ENCODE measurements around the gene CARD11. TPM values are rescaled to one million over a fixed set of nuclear protein-coding genes. Genes with fewer than 3 reads are reported as not detected.

The CARD11 gene
- total and polyA plus RNA-seq, 2 of the 13 experiments (the other 11 are each of a cell fraction or from before 2014, with no cell fraction given), result 0.04 TPM; not detected in 1

DNA sequence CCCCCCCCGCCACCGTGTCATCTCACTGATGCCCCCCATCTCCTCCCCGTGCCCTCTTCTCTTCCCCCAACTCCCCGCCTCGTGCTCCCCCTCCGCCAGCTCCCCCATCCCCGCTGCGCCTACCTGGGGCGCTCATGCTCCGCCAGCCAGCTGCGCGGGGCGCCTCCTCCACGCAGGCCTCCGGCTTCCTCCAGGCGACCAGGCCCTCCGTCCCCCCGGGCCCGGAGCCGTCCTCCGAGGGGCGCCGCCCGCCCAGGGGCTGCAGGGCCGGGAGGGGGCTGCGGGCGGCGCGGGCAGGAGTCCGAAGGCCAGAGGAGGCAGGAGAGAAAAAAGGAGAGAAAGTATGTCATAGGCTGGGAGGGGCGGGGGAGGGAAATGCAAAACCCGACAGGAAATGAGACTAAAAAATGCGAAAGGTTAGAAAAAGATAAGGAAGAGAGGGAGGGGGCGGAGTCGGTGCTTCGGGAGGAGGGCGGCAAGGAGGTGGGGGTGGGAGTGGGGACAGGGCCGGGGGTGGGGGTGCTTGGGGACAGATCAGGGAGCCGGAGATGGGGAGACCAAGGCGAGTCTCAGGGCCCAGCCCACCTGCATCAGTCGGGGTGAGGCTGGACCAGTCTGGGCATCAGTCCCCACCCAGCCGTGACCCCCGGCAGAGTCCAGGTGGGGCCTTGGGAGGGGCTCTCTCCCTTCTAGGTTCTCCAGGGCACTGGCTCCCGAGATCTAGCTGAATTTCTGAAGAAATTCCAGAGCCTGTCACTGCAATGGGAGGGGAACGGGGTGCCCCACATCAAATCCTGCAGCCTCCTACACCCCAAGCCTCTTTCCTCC, at the start of gene CARD11 (continued):
- TF ChIP-seq, protein P1, sequence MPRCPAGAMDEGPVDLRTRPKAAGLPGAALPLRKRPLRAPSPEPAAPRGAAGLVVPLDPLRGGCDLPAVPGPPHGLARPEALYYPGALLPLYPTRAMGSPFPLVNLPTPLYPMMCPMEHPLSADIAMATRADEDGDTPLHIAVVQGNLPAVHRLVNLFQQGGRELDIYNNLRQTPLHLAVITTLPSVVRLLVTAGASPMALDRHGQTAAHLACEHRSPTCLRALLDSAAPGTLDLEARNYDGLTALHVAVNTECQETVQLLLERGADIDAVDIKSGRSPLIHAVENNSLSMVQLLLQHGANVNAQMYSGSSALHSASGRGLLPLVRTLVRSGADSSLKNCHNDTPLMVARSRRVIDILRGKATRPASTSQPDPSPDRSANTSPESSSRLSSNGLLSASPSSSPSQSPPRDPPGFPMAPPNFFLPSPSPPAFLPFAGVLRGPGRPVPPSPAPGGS (CRISPR knock-in tag; IDR thresholded peaks at IDR 0.05), result no peak
- TF ChIP-seq ZNF75D (CRISPR knock-in tag; IDR thresholded peaks at IDR 0.05; ENCODE audit: borderline replicate concordance) (no peak), ZNF501 (CRISPR knock-in tag; IDR thresholded peaks at IDR 0.05) (no peak), FLYWCH1 (CRISPR knock-in tag; IDR thresholded peaks at IDR 0.05) (no peak), PHF20 (CRISPR knock-in tag; IDR thresholded peaks at IDR 0.05) (no peak), KMT2B (CRISPR knock-in tag; IDR thresholded peaks at IDR 0.05) (no peak), ZFY (CRISPR knock-in tag; IDR thresholded peaks at IDR 0.05) (no peak)

DNA sequence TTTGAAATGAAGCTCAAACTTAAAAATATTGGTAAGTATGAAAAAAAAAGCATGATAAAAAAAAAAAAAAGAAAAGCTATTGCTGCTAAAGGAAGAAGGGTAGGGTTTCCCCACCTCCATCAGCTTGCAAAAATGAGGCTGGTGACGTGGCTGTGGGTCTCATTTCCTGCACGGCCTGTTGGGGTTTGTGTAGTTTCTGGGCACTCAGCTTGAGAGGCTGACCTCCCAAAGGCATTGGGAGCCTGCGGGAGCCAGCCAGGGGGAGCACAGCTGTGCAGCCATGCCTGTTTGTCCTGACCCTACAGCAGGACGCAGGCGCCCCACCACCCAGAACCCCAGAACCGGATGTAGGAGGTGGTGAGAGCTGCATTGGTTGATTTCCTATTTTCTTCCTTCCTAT, 48.8 kb upstream of the CARD11 start:
- Histone ChIP-seq H3K79me2 (ENCODE audit: insufficient read depth, low read length) (no peaks in the 10 kb centered on the region), H3K27ac (ENCODE audit: extremely low read length, insufficient read depth, low read length) (no peak overlapping the region), H3K27me3 (ENCODE audit: control insufficient read depth in 1 of 2, insufficient read depth in 2 of 2, low read length in 2 of 2) (peaks cover 0 to 5% of the 10 kb centered on the region in 2 experiments; a peak in 1 of 5 replicates), H3K36me3 (replicated peaks in 1 of 2; ENCODE audit: control insufficient read depth in 1 of 2, insufficient read depth in 2 of 2, low read length in 2 of 2) (no peaks in the 10 kb centered on the region), H3K4me2 (ENCODE audit: low read depth, low read length) (no peak overlapping the region), H2AFZ (ENCODE audit: low read length) (no peak overlapping the region), H3K4me3 (replicated peaks in 1 of 3; ENCODE audit: insufficient read depth in 1 of 3, low read depth in 2 of 3, low read length in 3 of 3) (no peak overlapping the region), H3K4me1 (ENCODE audit: insufficient read depth, low read length) (no peaks in the 10 kb centered on the region), H3K9me3 (ENCODE audit: low read length) (no peaks in the 10 kb centered on the region), H3K9ac (ENCODE audit: insufficient read depth, low read depth, low read length) (no peak overlapping the region), H4K20me1 (ENCODE audit: insufficient read depth, low read length) (no peaks in the 10 kb centered on the region)
- ChIA-PET POLR2A (no interaction called here), CTCF (ENCODE audit: low intra/inter-chr PET ratio, low total read pairs) (no interaction called here)
- FAIRE-seq, result no peak
- in situ Hi-C loops (cut with HindIII; ENCODE audit: extremely low pct_ligation_motif_present, low pct_unique_long_range_greater_than_20kb), result no loop called here
- DNase-seq (ENCODE audit: low spot score), result no peak
- no TSS peak for BruUV-seq (replicated peaks)
- intact Hi-C loops (cut with micrococcal nuclease; ENCODE audit: unreplicated experiment), result no loop called here
- 34% methylated on average over 5 of the region's 6 CpGs for WGBS (ENCODE audit: low lambda C conversion rate)
- ATAC-seq, result no peak
- TF ChIP-seq KDM2A (CRISPR knock-in tag; IDR thresholded peaks at IDR 0.05; ENCODE audit: borderline replicate concordance, low read depth) (no peak), SNRNP70 (IDR thresholded peaks at IDR 0.05; ENCODE audit: low read depth, low read length) (no peak), ZFP90 (CRISPR knock-in tag; IDR thresholded peaks at IDR 0.05; ENCODE audit: borderline replicate concordance) (no peak), MYC (CRISPR knock-in tag; IDR thresholded peaks at IDR 0.05; ENCODE audit: borderline replicate concordance) (no peak), CHD4 (IDR thresholded peaks at IDR 0.05; ENCODE audit: borderline replicate concordance, low read length) (no peak), NFKBIZ (CRISPR knock-in tag; IDR thresholded peaks at IDR 0.05) (no peak), BORCS8-MEF2B (CRISPR knock-in tag; IDR thresholded peaks at IDR 0.05) (no peak), ZSCAN31 (CRISPR knock-in tag; IDR thresholded peaks at IDR 0.05; ENCODE audit: low read depth) (no peak), SMAD3 (CRISPR knock-in tag; IDR thresholded peaks at IDR 0.05) (no peak), HOXA5 (CRISPR knock-in tag; IDR thresholded peaks at IDR 0.05) (no peak), SRSF1 (optimal IDR thresholded peaks at IDR 0.05; ENCODE audit: low read depth, low read length) (no peak), ZFYVE20 (CRISPR knock-in tag; IDR thresholded peaks at IDR 0.05; ENCODE audit: borderline replicate concordance, low read depth) (no peak), NRL (CRISPR knock-in tag; IDR thresholded peaks at IDR 0.05; ENCODE audit: borderline replicate concordance) (no peak)
- TF ChIP-seq, protein P2, sequence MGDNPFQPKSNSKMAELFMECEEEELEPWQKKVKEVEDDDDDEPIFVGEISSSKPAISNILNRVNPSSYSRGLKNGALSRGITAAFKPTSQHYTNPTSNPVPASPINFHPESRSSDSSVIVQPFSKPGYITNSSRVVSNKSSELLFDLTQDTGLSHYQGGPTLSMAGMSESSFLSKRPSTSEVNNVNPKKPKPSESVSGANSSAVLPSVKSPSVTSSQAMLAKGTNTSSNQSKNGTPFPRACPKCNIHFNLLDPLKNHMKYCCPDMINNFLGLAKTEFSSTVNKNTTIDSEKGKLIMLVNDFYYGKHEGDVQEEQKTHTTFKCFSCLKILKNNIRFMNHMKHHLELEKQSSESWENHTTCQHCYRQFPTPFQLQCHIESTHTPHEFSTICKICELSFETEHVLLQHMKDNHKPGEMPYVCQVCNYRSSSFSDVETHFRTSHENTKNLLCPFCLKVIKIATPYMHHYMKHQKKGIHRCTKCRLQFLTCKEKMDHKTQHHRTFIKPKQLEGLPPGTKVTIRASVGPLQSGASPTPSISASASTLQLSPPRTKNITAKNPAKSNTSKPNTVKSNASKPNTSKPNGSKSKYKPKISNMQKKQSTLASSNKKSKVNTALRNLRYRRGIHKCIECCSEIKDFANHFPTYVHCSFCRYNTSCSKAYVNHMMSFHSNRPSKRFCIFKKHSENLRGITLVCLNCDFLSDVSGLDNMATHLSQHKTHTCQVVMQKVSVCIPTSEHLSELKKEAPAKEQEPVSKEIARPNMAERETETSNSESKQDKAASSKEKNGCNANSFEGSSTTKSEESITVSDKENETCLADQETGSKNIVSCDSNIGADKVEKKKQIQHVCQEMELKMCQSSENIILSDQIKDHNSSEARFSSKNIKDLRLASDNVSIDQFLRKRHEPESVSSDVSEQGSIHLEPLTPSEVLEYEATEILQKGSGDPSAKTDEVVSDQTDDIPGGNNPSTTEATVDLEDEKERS (CRISPR knock-in tag; IDR thresholded peaks at IDR 0.05), result no peak
